ENCODE data around the gene SMG6.
"Not testable (repeated sequence)": the region's sequence is repeated elsewhere in the genome, so short reads cannot be mapped to it uniquely, and the experiment has no call there.

Gene SMG6

GRCh38 chr17:2020721-2021120, 282.9 kb downstream of the SMG6 start:
- no peak for DNase-seq

GRCh38 chr17:2019723-2020122, 283.9 kb downstream of the SMG6 start:
- no peak for DNase-seq

GRCh38 chr17:2018716-2019510, 284.7 kb downstream of the SMG6 start:
- DNase-seq = peak; percentile 8 to 58 (median 43)

GRCh38 chr17:2017274-2017941, 286.2 kb downstream of the SMG6 start:
- DNase-seq = peak in 1 of 3 experiments; percentile 25

GRCh38 chr17:2016494-2016893, 287.1 kb downstream of the SMG6 start:
- DNase-seq = no peak

- DNase-seq = no peak
These were observed 288.3 kb downstream of the SMG6 start for GRCh38 chr17:2015314-2015713.

GRCh38 chr17:2013994-2014317, 289.6 kb downstream of the SMG6 start:
- no peak for DNase-seq

- DNase-seq = not testable (repeated sequence)
These were observed 290.2 kb downstream of the SMG6 start for GRCh38 chr17:2013220-2013993.

GRCh38 chr17:2012499-2012898, 291.1 kb downstream of the SMG6 start:
- no peak for DNase-seq

GRCh38 chr17:2011411-2012371, 291.9 kb downstream of the SMG6 start:
- DNase-seq = no peak

Measured in NCI-H1417 (cell line).